ENCODE data around the gene GDI1.
A peak's percentile ranks its signal among the peaks of the same experiment; 100 is the strongest.

The GDI1 gene

DNA sequence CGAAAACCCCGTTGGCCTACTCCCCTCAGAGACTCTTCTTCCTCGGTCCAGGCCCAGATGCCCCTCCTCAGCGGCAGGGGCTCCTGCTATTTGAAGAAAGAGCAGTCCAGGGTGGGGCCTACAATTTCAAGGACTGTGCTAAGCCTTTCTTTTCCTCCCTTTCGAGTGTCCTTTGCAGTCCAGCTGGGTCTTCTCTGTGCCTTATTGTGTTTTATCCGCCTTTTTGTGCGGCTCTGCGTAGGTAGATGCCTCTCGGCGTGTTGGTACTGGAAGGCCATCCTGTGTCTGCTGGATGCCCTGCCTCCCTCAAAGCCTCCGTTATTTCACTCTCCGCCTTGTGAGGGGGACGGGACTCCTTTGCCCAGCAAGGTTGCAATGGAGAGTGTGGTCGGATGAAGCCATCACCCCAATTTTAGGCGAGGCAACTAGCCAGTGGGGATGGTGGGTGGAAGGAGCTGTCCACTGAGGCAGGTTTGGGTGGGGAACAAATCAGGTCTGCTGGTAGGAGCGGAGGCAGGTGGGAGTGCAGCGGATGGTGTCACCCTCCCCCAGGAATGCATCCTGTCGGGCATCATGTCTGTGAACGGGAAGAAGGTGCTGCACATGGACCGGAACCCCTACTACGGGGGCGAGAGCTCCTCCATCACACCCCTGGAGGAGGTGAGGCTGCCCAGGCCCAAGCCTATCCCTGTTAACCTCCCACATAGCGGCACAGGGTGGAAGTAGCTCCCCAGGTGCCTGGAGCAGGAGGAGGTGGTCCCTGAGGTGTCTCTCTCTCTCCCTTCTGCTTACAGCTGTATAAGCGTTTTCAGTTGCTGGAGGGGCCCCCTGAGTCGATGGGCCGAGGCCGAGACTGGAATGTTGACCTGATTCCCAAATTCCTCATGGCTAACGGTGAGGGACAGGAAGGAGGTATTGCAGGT, 1.3 kb downstream of the GDI1 start:
- DNase-seq (ENCODE audit: low spot score) = no peak

DNA sequence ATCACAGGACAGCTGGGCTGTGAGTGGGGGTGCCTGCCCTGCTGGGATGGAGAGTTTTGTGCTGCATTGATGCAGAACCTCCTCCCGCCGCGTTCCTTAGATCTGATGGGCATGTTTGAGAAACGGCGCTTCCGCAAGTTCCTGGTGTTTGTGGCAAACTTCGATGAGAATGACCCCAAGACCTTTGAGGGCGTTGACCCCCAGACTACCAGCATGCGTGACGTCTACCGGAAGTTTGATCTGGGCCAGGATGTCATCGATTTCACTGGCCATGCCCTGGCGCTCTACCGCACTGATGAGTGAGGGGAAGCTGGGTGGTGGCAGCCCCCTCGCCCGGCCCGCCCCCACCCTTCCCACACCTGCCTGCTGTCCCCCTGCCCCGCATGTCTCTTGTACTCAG, 2.9 kb downstream of the GDI1 start:
- DNase-seq (ENCODE audit: low spot score) = no peak

- DNase-seq (ENCODE audit: low spot score) = no peak
These were observed 3.8 kb downstream of the GDI1 start for GRCh38 chrX:154440623-154441357.

DNA sequence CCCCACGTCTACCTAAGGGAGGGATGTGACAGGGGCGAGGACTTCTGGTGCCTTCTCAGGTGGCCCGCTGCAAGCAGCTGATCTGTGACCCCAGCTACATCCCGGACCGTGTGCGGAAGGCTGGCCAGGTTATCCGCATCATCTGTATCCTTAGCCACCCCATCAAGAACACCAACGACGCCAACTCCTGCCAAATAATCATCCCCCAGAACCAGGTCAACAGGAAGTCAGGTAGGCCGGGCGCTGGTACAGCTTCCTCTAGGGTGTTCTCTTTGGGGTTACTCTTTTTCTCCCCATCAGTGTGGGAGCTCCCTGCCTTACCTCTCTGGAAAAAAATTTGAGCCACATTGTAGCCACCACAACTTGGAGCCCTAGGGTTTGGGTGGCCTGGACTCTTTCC, 4.6 kb downstream of the GDI1 start:
- DNase-seq (ENCODE audit: low spot score) = no peak

- DNase-seq (ENCODE audit: low spot score) = no peak
These were observed 5.2 kb downstream of the GDI1 start for GRCh38 chrX:154441984-154442707.

DNA sequence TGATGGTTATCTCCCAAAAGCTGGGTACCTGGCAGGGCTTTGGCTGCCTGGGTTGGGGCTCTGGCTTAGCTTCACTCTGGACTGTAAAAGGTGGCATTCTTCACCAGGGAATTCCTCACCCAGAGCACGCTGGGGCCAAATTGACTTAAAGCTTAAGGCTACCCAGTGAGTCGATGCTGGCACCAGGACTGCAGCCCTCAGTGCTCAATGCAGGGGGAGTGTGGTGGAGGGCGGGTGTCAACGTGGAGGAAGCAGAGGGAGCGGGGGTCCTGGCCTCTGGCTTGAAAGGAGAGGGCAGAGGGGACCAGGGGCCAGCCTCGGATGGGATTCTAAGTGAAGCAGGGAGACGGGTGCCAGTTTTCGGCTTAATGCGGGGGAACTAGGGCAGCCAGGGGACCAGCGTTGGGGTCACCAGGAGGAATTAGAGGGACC, 6.5 kb downstream of the GDI1 start:
- no peak for DNase-seq (ENCODE audit: low spot score)

DNA sequence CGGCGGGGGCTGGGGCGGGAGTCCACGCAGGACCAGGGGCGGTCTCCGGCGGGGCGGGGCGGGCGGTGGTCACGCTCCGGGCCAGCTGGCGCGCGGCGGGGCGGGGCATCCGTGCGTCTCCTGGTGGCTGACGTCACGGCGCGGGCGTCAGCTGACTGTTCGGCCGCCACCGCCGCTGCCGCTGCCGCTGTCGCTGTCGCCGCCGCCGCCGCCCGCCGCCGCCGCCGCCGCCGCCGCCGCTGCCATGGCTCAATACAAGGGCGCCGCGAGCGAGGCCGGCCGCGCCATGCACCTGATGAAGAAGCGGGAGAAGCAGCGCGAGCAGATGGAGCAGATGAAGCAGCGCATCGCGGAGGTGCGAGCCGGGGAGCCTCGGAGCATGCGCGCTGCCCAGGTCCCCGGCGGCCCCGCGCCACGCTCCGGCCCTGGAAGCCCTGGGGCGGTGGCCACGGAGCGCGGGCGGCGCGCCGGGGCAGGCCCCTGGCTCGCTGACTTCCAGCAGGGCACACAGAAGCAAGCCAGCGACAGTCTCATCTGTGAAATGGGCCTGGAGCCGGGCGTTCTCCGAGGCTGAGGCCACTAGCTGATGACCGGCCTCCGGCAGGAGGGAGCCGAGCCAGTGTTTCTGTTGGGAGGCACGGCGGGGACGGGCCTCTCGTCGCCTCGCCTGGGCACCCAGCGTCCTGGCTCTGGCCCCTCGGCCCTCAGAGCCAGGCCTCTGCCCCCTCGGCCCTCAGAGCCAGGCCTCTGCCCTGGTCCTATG, 7.2 kb downstream of the GDI1 start, which contains the start of gene FAM50A:
Gene FAM50A, plus strand, starts transcription at position 150 of the 763 bp plus-strand sequence. Its CDS starts 95 bp downstream, at position 245.
- DNase-seq (ENCODE audit: low spot score) = peak; percentile 50

- DNase-seq (ENCODE audit: low spot score) = no peak
These were observed 7.8 kb downstream of the GDI1 start for GRCh38 chrX:154444755-154445246.

DNA sequence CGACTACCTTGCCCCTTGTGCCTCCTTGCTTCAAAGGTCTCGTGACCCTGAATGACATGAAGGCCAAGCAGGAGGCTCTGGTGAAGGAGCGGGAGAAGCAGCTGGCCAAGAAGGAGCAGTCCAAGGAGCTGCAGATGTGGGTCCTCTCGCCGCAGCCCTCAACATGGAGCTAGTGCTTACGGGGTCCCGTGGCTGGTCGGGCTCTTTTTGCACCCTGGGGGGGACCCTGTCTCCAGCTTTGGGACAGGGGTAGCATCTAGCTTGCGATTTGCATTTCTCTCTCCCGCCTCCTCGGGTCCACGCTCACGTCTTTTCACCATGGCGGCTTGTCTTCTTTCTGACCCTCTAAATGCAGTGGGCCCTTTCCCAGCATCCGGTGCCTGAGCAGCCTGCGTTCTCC, 8.8 kb downstream of the GDI1 start:
- no peak for DNase-seq (ENCODE audit: low spot score)

GRCh38 chrX:154446430-154446829, 9.5 kb downstream of the GDI1 start:
- DNase-seq (ENCODE audit: low spot score) = no peak

GRCh38 chrX:154448484-154448883, 11.5 kb downstream of the GDI1 start:
- DNase-seq (ENCODE audit: low spot score) = no peak

- no peak for DNase-seq (ENCODE audit: low spot score)
These were observed 12.7 kb downstream of the GDI1 start for GRCh38 chrX:154449618-154450017.

DNA sequence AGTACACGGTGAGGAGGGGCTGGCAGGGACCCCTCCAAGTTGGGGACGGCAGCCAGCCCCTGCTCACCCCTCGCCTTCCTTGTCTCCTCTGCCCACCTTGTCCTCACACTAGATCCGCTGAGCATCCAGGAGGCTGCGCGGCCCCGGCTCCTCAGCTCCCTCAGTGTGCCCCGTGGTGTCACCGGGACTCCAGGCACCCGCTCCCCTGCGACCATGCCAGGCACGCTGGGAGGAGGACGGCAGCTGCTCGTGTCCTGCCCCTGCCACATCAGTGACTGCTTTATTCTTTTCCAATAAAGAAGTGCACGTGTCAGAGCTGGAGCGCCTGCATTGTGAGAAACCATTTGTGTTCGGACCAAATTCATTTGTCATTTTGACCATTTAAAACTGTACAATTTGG, 13.4 kb downstream of the GDI1 start:
- DNase-seq (ENCODE audit: low spot score) = no peak

- no peak for DNase-seq (ENCODE audit: low spot score)
These were observed 15.9 kb downstream of the GDI1 start for GRCh38 chrX:154452823-154453222.

DNA sequence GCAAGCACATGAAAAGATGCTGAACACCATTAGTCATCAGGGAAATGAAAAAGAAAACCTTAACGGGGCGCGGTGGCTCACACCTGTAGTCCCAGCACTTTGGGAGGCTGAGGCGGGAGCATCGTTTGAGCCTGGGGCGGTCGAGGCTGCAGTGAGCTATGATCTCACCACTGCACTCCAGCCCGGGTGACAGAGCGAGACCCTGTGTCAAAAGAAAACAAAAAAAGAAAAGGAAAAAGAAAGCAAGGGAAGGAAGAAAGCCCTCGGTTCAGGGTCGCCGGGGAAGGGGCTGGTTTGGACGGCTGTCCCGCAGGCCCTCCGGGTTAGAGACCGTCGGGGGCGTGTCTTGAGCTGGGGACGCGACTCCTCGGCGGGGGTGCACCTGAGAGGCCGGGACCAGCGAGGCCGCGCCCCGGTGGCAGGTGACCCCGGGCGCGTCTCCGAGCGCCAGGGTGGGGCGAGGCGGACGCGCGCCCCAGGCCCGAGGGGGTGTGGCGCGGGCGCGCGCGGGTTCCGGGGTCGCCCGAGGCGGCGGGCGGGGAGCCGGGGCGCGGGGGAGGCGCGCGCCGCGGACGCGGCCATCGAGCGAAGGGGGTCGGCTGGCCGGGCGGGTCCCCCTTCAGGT, 20.6 kb downstream of the GDI1 start:
- DNase-seq (ENCODE audit: low spot score) = peak; percentile 58

DNA sequence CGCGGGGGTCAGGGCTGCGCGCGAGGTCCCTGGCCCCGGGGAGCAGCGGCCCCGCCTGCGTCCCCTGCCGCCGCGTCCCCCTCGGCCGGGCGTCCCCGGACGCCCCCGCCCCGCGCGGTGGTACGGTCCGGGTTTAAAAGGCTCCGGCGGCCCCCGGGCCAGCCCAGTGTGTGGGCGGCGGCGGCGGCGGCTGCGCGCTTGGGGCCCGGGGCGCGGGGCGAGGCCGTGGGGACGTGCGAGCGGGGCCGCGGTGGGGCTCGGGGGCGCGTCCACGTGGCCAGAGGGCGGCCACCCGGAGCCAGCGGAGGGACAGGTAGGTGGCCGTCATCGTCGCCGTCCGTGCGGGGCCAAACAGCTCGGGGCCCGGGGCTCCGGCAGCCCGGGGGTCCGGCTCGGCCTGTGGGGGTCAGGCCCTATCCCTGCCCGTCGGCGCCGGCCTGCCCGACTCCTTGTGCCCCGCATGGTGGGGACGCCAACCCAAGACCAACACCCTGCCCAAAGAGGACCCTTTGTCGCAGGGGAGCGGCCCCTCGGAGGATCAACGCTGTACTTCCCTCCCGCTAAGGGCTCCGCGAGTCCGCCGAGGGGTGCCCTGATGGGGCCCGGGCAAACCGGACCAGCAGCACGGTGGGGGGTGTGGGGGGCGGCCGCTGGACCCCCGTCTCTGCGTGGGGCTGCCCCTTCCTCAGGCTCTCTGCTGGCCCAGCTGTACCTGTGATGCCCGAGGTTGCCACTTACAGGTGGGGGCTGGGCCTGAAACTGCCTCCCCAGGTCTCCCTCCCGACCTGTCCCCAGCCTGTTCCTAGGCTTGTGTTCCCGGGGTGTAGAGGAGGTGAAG, 21.4 kb downstream of the GDI1 start, which contains the start of gene PLXNA3:
Gene PLXNA3, plus strand, starts transcription at position 166 of the 838 bp plus-strand sequence. CDS start 1,903 bp downstream, outside the sequence.
- peak; percentile 30 for DNase-seq (ENCODE audit: low spot score)

- peak; percentile 60 for DNase-seq (ENCODE audit: low spot score)
These were observed 22.2 kb downstream of the GDI1 start for GRCh38 chrX:154458954-154459778.

DNA sequence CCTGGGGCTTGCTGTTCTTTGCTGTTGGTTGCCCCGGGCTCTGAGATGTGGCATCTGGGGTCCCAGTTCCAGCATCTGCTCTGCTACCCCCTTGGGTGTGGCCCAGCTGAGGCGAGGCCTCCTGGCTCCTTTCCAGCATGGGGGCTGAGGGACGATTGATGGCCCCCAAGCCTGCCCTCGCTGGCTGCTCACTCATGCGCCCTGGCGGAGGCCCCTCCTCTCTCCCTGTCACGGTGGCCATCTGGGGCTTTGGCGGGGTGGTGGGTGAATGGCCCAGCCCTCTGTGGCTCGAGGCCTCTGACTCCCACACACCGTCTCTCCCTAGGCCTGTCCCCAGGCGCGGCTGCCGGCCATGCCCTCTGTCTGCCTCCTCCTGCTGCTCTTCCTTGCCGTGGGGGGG, 22.9 kb downstream of the GDI1 start:
- no peak for DNase-seq (ENCODE audit: low spot score)

- no peak for DNase-seq (ENCODE audit: low spot score)
These were observed 23.4 kb downstream of the GDI1 start for GRCh38 chrX:154460326-154460725.
